GM19467 (cell line): ENCODE data around the gene SEMA3G.

Experiments
- ATAC-seq: cut with Tn5 transposase; IDR thresholded peaks from one replicate; pipeline ENCODE4 v1.9.1; 2021; ENCODE audit warnings: mild to moderate bottlenecking, moderate library complexity; ENCODE audit not compliant: unreplicated experiment

Gene SEMA3G

GRCh38 chr3:52440249-52440551 is 4.7 kb downstream of the SEMA3G start:
- no peak for ATAC-seq

DNA sequence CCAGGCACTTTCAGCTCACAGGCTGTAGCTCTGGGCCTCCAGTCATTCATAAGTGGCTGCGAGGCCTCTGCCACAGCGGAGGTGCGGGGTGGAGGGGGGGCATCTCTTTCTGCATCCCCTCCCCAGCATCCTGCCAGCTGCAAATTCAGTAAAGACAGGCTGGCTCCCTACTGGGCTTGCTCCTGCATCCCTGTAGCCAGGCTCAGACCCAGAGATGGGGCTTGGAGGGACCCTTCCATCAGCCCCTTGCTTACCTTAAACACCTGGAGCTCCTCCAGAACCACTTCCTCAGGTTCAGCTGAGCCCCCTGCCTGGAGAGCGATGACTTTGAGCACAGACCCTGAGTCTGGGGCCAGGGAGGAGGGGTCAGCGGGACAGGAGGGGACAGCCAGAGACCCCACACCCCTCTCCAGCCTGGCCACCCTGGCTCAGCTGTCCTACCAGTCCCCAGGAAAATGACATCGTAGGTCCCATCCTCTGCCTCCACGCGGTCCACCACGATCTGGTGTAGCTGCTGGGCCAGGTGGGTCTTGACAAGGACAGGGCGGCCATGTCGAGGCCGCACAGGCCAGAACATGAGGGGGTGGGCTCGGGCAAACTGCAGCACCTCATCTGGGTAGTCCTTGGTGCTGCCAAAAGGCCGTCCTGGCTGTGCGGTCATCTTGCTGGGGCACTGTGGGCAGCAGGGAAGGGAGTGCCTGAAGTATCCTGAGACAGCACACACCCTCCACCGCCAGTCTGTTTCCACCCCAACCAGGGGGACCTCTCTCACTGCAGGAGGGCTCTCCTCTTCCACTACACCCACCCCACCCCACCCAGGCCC is 5.3 kb downstream of the SEMA3G start:
- ATAC-seq, result no peak

GRCh38 chr3:52438579-52439425 is 6.1 kb downstream of the SEMA3G start:
- no peak for ATAC-seq

- ATAC-seq, result no peak
Observed at GRCh38 chr3:52438104-52438376, 6.9 kb downstream of the SEMA3G start.

GRCh38 chr3:52437326-52438103 is 7.4 kb downstream of the SEMA3G start:
- no peak for ATAC-seq

GRCh38 chr3:52436500-52437149 is 8.3 kb downstream of the SEMA3G start:
- no peak for ATAC-seq

GRCh38 chr3:52435246-52436101 is 9.4 kb downstream of the SEMA3G start:
- no peak for ATAC-seq

GRCh38 chr3:52434491-52435115 is 10.3 kb downstream of the SEMA3G start:
- ATAC-seq, result no peak

GRCh38 chr3:52433996-52434479 is 10.9 kb downstream of the SEMA3G start:
- no peak for ATAC-seq

DNA sequence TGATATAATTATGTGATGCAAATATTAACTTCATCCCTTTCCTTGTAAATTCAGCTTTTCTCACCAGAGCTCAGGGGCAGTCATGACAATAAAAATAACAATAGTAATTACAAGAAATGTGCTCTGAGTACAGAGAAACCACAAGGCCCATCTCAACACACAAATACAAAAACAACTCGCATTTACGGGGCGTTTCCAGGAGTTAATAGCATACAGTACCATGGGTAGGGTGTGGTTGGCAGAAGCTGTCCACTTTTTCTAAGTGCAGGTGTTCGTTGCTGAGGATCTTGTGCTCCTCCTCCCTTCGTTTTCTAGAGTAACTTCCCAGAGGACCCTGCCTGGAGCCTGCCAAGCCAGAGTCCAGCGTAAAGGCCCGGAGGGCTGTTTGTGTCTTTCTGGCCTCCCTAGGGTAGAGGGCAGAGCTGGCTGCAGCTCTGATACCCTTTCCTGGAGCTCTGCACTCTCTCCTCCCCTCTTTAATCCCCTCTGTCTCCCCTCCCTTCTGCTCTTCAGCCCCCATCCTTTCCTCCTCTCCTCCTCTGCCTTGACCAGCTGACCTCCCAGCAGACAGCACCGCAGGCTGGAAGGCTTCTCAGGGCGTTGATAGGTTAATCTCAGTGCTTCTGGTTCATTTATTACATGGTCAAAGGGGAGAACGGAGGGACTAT is 11.4 kb downstream of the SEMA3G start:
- ATAC-seq, result no peak

DNA sequence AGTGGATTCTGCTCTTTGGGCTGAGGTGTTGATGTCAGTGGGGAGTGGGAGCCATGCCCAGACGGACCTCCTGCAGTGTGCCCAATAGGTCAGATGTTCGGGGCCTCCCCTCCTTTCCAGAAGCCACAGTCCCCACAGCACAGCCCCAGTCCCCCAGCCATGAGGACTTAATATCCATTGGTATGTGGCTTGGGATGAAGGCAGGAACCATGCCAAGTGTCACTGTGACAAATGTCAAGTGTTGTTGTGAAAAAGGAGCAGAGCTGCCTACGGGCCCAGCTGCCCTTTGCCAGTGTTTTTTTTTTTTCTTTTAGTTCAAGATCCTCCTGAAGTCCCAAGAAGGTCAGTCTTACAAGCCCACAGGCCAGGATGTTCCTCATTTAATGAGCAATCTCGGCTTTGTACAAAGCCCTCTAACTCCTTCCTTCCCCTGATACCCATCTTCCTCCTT is 12.2 kb downstream of the SEMA3G start:
- no peak for ATAC-seq

DNA sequence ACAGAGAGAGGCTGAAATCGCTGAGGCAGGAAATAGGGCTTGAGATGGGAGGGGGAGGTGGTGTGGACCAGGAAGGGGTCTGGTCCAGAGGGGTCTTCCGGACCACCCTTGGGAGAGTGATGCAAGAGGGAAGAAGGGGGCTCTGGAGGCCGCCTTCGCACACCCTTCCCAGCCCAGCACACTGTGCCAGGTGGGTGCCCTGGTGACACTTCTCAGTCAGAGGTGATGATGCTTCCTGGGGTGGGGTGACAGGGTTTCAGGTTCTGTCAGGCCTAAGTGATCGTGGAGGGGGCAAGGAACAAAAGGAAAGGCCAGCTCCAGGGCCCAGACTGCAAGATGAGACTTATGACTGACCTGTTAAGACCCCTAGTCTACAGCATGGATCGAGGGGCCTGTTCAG is 12.7 kb downstream of the SEMA3G start:
- ATAC-seq, result no peak

GRCh38 chr3:52431459-52432223 is 13.3 kb downstream of the SEMA3G start:
- no peak for ATAC-seq

DNA sequence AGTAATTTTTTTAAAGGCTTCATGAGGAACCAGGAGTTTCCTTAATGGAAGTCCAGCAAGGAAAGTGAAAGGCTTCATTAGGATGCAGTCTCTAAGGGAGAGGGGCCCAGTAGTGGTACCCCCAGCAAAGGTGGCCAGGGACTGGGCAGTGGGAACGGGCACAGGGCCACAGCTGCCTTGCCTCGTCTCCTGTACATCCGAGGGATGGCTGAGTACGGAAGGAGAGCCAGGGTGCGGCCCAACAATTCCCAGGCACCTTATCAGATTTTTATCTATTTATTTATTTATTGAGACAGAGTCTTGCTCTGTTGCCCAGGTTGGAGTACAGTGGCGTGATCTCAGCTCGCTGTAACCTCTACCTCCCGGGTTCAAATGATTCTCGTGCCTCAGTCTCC is 14.5 kb downstream of the SEMA3G start:
- ATAC-seq, result no peak

- ATAC-seq, result no peak
Observed at GRCh38 chr3:52429779-52430415, 15.0 kb downstream of the SEMA3G start.

DNA sequence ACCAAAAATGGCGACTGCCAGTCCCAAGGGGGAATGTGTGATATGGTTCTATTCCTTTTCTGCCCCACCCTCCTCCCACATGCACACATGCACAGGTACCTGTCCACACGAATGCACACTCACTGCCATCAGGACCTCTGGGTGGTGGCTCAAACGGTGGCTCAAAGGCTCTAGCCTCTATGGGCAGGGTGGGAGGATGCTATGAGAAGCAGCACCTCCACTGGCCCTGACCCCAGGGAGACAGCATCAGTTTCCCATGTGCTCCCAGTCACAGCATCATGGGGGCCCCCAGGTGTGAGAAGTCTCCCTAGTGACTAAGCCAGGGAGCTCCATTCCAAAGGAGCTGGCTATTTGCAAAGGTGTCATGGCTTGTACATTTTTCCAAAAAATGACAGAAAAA is 15.9 kb downstream of the SEMA3G start:
- ATAC-seq, result no peak

GRCh38 chr3:52428151-52429005 is 16.5 kb downstream of the SEMA3G start:
- ATAC-seq, result no peak
